Loucy (cell line): Measurements from ENCODE around the gene GPR15.

Source experiments
- CTCF ChIP-seq: fragments of 200-600 bp; sonication (generic); conservative IDR thresholded peaks from 2 replicates; pipeline ENCODE4 v1.5.1; 2014; ENCODE audit warnings: mild to moderate bottlenecking, antibody characterized with exemption, low read length
- EZH2phosphoT487 ChIP-seq: fragments of 200-600 bp; IDR thresholded peaks from 2 replicates; pipeline ENCODE4 v1.6.1; 2018; ENCODE audit warnings: antibody characterized with exemption, mild to moderate bottlenecking, moderate library complexity, borderline replicate concordance

- TF ChIP-seq CTCF (no peak), EZH2phosphoT487 (no peak)
These were observed 26.5 kb downstream of the GPR15 start for GRCh38 chr3:98558100-98558827.
